Neural cell (in vitro differentiated cells): ENCODE measurements around the gene DUSP28. TPM values are rescaled to one million over a fixed set of nuclear protein-coding genes. Genes with fewer than 3 reads are reported as not detected.

Experiments
- H2AFZ ChIP-seq: fragments of 200-600, 300-800 bp; sonication (generic), shearing (Covaris generic); 2 replicates; pipeline ENCODE4 v1.6.0; 2014; ENCODE audit warnings: low read depth, mild to moderate bottlenecking, antibody characterized with exemption, low read length, moderate library complexity
- H3F3A ChIP-seq: fragments of 200-600 bp; shearing (Covaris generic); 2 replicates; pipeline ENCODE4 v1.6.1; 2016; ENCODE audit warnings: mild to moderate bottlenecking, moderate library complexity, mixed read lengths, antibody characterized with exemption, low read length; ENCODE audit not compliant: insufficient read depth, poor library complexity, severe bottlenecking
- H3K27ac ChIP-seq: fragments of 200-600, 300-800 bp; sonication (generic), shearing (Covaris generic); 2 replicates; pipeline ENCODE4 v1.5.1; 2014; ENCODE audit warnings: mild to moderate bottlenecking, low read length, moderate library complexity
- H3K27me3 ChIP-seq: fragments of 300-800, 200-600 bp; sonication (generic), shearing (Covaris generic); 2 replicates; pipeline ENCODE4 v1.6.0; 2014; ENCODE audit warnings: mild to moderate bottlenecking, low read depth, low read length, moderate library complexity; ENCODE audit not compliant: insufficient read depth
- H3K36me3 ChIP-seq: fragments of 300-800, 200-600 bp; sonication (generic), shearing (Covaris generic); 2 replicates; pipeline ENCODE4 v1.5.1; 2014; ENCODE audit warnings: mild to moderate bottlenecking, antibody characterized with exemption, low read length, moderate library complexity; ENCODE audit not compliant: insufficient read depth
- H3K4me2 ChIP-seq: fragments of 300-800, 200-600 bp; sonication (generic), shearing (Covaris generic); 2 replicates; pipeline ENCODE4 v1.6.0; 2014; ENCODE audit warnings: mild to moderate bottlenecking, low read length
- H3K4me3 ChIP-seq: fragments of 300-800, 200-600 bp; sonication (generic), shearing (Covaris generic); 2 replicates; pipeline ENCODE4 v1.5.1; 2014; ENCODE audit warnings: mild to moderate bottlenecking, low read length, moderate library complexity
- H3K79me2 ChIP-seq: fragments of 200-600 bp; shearing (Covaris generic); replicated peaks from 2 replicates; pipeline ENCODE4 v1.6.0; 2014; ENCODE audit warnings: mild to moderate bottlenecking, low read length, moderate library complexity; ENCODE audit not compliant: insufficient read depth
- H3K9ac ChIP-seq: fragments of 300-800, 200-600 bp; sonication (generic), shearing (Covaris generic); 2 replicates; pipeline ENCODE4 v1.6.1; 2016; ENCODE audit warnings: mild to moderate bottlenecking, low read length, mixed read lengths
- H3K9me2 ChIP-seq: fragments of 200-600 bp; shearing (Covaris generic); 2 replicates; pipeline ENCODE4 v1.6.1; 2016; ENCODE audit warnings: mild to moderate bottlenecking, low read length, mixed read lengths; ENCODE audit not compliant: insufficient read depth
- H3K9me3 ChIP-seq: fragments of 200-600, 300-800 bp; sonication (generic), shearing (Covaris generic); 2 replicates; pipeline ENCODE4 v1.6.1; 2016; ENCODE audit warnings: mild to moderate bottlenecking, mixed run types, low read length, moderate library complexity, mixed read lengths
- H4K20me1 ChIP-seq: fragments of 200-600 bp; shearing (Covaris generic); 2 replicates; pipeline ENCODE4 v1.6.1; 2016; ENCODE audit warnings: mild to moderate bottlenecking, mixed run types; ENCODE audit not compliant: insufficient read depth
- EP300 ChIP-seq: fragments of 450-650 bp; conservative IDR thresholded peaks from 2 replicates; pipeline ENCODE4 v1.6.1; 2014; ENCODE audit warnings: antibody characterized with exemption, mild to moderate bottlenecking, moderate library complexity; ENCODE audit not compliant: poor library complexity, severe bottlenecking
- EZH2 ChIP-seq: fragments of 200-600, 300-800 bp; shearing (Covaris generic), sonication (generic); IDR thresholded peaks from 2 replicates; pipeline ENCODE4 v1.6.1; 2014; ENCODE audit warnings: antibody characterized with exemption, low read length, borderline replicate concordance, mild to moderate bottlenecking; ENCODE audit not compliant: insufficient read depth, poor library complexity, severe bottlenecking
- MXI1 ChIP-seq: fragments of 450-650 bp; conservative IDR thresholded peaks from 2 replicates; pipeline ENCODE4 v1.6.1; 2014; ENCODE audit warnings: antibody characterized with exemption, mild to moderate bottlenecking; ENCODE audit not compliant: poor library complexity, severe bottlenecking
- POLR2AphosphoS5 ChIP-seq: IDR thresholded peaks from 2 replicates; pipeline ENCODE4 v1.6.1; 2012
- RAD21 ChIP-seq: fragments of 450-650 bp; conservative IDR thresholded peaks from 2 replicates; pipeline ENCODE4 v1.6.1; 2014; ENCODE audit warnings: antibody characterized with exemption, mild to moderate bottlenecking, moderate library complexity
- SMC3 ChIP-seq: fragments of 450-650 bp; conservative IDR thresholded peaks from 2 replicates; pipeline ENCODE4 v1.6.1; 2014; ENCODE audit warnings: antibody characterized with exemption, mild to moderate bottlenecking, moderate library complexity; ENCODE audit not compliant: poor library complexity
- TAF1 ChIP-seq: IDR thresholded peaks from 2 replicates; pipeline ENCODE4 v1.6.1; 2012; ENCODE audit warnings: low read depth
- polyA plus RNA-seq: library from polyadenylated mRNA; depleted of rRNA; stranded (reverse); fragments of >200 nt; gene quantifications from 2 replicates; pipeline ENCODE4 v1.2.3, GENCODE V29; 2014
- TF ChIP-seq, protein P1 (sequence below): IDR thresholded peaks from 2 replicates; pipeline ENCODE4 v1.6.1; 2012; ENCODE audit warnings: borderline replicate concordance
- TF ChIP-seq, protein P2 (sequence below): fragments of 450-650 bp; IDR thresholded peaks from 2 replicates; pipeline ENCODE4 v1.5.1; 2014; ENCODE audit warnings: antibody characterized with exemption, mild to moderate bottlenecking, moderate library complexity; ENCODE audit not compliant: poor library complexity, severe bottlenecking

DUSP28 gene
- polyA plus RNA-seq, 1 donor from 2014 or later = 26.6 TPM

DNA sequence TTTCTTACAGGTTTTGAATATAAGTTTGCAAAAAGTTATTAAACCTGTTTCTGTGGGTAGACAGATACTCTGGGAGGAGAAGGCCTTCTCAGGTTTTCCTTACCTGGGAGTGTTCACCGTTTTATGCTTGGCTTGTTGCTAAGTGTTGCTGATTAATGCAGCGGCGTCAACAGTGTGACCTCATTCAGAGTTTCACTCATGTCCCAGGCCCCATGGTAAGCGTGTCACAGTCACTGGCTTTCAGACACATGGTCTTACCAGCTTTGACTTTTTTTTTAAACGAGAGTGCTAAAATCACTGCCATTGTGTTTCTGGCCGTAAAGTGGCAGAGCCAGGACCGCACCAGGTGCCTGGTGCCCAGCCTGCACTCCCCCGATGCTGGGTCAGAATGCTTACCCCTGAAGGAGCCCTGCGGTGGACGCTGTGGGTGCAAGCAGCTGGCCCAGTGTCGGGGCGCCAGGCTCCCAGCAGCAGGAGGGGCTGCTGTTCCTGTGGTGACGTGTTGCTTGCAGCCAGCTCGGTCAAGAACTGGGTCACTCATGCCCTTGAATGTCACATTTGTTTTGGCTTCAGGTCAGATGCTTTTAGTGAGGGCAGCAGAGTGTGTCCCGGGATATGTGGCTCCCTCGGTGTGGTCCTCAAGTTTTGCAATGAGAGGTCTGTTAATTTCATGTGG is 29.8 kb downstream of the DUSP28 start:
- H3K9me3 ChIP-seq = no peaks in the 10 kb centered on the region
- H3F3A ChIP-seq = no peaks in the 10 kb centered on the region
- no peaks in the 10 kb centered on the region for H3K27me3 ChIP-seq
- no peak overlapping the region for H3K4me3 ChIP-seq
- no peaks in the 10 kb centered on the region for H3K9me2 ChIP-seq
- H3K27ac ChIP-seq = no peak overlapping the region
- H2AFZ ChIP-seq = no peak overlapping the region
- H3K9ac ChIP-seq = no peak overlapping the region
- H3K4me2 ChIP-seq = no peak overlapping the region
- H3K79me2 ChIP-seq = peaks cover 33% of the 10 kb centered on the region
- no peaks in the 10 kb centered on the region for H4K20me1 ChIP-seq
- TF ChIP-seq, protein P1, sequence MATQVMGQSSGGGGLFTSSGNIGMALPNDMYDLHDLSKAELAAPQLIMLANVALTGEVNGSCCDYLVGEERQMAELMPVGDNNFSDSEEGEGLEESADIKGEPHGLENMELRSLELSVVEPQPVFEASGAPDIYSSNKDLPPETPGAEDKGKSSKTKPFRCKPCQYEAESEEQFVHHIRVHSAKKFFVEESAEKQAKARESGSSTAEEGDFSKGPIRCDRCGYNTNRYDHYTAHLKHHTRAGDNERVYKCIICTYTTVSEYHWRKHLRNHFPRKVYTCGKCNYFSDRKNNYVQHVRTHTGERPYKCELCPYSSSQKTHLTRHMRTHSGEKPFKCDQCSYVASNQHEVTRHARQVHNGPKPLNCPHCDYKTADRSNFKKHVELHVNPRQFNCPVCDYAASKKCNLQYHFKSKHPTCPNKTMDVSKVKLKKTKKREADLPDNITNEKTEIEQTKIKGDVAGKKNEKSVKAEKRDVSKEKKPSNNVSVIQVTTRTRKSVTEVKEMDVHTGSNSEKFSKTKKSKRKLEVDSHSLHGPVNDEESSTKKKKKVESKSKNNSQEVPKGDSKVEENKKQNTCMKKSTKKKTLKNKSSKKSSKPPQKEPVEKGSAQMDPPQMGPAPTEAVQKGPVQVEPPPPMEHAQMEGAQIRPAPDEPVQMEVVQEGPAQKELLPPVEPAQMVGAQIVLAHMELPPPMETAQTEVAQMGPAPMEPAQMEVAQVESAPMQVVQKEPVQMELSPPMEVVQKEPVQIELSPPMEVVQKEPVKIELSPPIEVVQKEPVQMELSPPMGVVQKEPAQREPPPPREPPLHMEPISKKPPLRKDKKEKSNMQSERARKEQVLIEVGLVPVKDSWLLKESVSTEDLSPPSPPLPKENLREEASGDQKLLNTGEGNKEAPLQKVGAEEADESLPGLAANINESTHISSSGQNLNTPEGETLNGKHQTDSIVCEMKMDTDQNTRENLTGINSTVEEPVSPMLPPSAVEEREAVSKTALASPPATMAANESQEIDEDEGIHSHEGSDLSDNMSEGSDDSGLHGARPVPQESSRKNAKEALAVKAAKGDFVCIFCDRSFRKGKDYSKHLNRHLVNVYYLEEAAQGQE = no peak
- no peak for TF ChIP-seq EZH2
- TF ChIP-seq SMC3 = no peak
- TF ChIP-seq RAD21 = no peak
- TF ChIP-seq TAF1 = no peak
- TF ChIP-seq, protein P2, sequence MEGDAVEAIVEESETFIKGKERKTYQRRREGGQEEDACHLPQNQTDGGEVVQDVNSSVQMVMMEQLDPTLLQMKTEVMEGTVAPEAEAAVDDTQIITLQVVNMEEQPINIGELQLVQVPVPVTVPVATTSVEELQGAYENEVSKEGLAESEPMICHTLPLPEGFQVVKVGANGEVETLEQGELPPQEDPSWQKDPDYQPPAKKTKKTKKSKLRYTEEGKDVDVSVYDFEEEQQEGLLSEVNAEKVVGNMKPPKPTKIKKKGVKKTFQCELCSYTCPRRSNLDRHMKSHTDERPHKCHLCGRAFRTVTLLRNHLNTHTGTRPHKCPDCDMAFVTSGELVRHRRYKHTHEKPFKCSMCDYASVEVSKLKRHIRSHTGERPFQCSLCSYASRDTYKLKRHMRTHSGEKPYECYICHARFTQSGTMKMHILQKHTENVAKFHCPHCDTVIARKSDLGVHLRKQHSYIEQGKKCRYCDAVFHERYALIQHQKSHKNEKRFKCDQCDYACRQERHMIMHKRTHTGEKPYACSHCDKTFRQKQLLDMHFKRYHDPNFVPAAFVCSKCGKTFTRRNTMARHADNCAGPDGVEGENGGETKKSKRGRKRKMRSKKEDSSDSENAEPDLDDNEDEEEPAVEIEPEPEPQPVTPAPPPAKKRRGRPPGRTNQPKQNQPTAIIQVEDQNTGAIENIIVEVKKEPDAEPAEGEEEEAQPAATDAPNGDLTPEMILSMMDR = no peak
- no peak for TF ChIP-seq EP300
- no peak for TF ChIP-seq MXI1
- TF ChIP-seq POLR2AphosphoS5 = no peak
- H3K36me3 ChIP-seq = no peaks in the 10 kb centered on the region

DNA sequence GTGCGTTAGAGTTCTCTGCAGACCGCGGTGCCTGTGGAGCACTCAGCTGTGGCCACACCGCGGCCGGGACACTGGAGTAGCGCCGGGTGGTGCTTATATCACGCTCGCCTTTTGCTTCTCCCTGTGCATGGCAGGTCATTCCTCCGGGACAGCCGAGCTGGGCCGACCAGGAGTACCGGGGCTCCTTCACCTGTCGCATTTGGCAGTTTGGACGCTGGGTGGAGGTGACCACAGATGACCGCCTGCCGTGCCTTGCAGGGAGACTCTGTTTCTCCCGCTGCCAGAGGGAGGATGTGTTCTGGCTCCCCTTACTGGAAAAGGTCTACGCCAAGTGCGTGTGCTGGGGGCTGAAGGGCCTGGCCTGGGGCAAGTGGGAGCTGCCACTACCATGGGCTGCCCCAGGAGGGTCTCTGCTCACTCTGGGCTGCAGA is 30.5 kb downstream of the DUSP28 start:
- no peaks in the 10 kb centered on the region for H3K9me2 ChIP-seq
- no peaks in the 10 kb centered on the region for H3K36me3 ChIP-seq
- TF ChIP-seq MXI1 (no peak), TAF1 (no peak), POLR2AphosphoS5 (no peak), EZH2 (no peak), SMC3 (no peak), EP300 (no peak), RAD21 (no peak)
- TF ChIP-seq, protein P2 = no peak
- TF ChIP-seq, protein P1 = no peak
- H3K79me2 ChIP-seq = peaks cover 26% of the 10 kb centered on the region
- no peaks in the 10 kb centered on the region for H3K27me3 ChIP-seq
- H3F3A ChIP-seq = no peaks in the 10 kb centered on the region
- H3K27ac ChIP-seq = no peak overlapping the region
- H3K4me3 ChIP-seq = no peak overlapping the region
- H3K9me3 ChIP-seq = no peaks in the 10 kb centered on the region
- no peak overlapping the region for H2AFZ ChIP-seq
- H4K20me1 ChIP-seq = no peaks in the 10 kb centered on the region
- no peak overlapping the region for H3K4me2 ChIP-seq
- H3K9ac ChIP-seq = no peak overlapping the region
